GM21717 (cell line): ENCODE results near the gene DDX4.
"Not testable (repeated sequence)": the region's sequence is repeated elsewhere in the genome, so short reads cannot be mapped to it uniquely, and the experiment has no call there.

Experiments
- ATAC-seq: cut with Tn5 transposase; IDR thresholded peaks from one replicate; pipeline ENCODE4 v1.9.1; 2021; ENCODE audit warnings: mild to moderate bottlenecking, moderate library complexity; ENCODE audit not compliant: unreplicated experiment

DDX4 gene

GRCh38 chr5:55720188-55720703 is 17.6 kb upstream of the DDX4 start:
- no peak for ATAC-seq

DNA sequence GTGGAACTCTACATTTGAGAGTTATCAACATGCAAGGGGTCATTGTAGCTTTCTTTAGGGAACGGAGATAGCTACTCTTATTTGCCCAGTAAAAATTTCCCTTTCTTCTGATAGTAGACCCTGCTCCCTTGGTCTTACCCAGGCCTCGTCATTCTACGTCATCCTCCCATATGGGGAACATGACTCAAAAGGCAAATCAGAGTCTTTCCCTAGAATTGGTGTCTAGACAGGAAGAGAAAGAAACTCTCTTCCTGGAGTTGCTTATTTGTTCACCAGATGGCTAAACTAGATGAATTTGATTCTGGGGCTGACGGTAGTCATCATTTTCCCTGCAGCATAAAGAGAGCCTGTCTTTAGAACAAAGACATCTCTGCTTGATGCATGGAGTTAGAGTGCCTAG is 13.6 kb upstream of the DDX4 start:
- no peak for ATAC-seq

GRCh38 chr5:55731848-55732247 is 6.0 kb upstream of the DDX4 start:
- ATAC-seq = no peak

- ATAC-seq = no peak
Measured at GRCh38 chr5:55732585-55732984, 5.3 kb upstream of the DDX4 start.

GRCh38 chr5:55734658-55735057 is 3.2 kb upstream of the DDX4 start:
- ATAC-seq = no peak

- no peak for ATAC-seq
Measured at GRCh38 chr5:55742778-55743177, 4.9 kb downstream of the DDX4 start.

GRCh38 chr5:55747778-55748318 is 10.0 kb downstream of the DDX4 start:
- ATAC-seq = no peak

DNA sequence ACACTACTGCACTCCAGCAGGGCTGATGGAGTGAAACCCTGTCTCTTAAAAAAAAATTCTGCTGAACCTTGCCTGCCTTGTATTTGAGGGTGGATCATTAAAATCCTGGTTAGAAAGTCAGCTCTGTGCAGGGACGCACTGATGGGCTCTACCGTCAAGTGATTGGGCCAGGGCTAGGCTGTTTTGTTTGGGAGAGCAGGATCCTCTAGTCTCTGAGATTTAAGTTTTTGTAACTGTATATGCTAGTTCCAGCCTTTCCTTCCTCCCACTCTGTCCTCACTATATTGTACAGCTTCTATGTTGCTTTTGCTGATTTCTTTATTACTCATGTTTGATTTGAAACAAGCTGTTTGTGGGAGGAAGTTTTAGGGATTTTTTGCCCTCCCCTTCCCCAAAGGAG is 11.5 kb downstream of the DDX4 start:
- no peak for ATAC-seq

GRCh38 chr5:55750063-55750462 is 12.2 kb downstream of the DDX4 start:
- ATAC-seq = no peak

DNA sequence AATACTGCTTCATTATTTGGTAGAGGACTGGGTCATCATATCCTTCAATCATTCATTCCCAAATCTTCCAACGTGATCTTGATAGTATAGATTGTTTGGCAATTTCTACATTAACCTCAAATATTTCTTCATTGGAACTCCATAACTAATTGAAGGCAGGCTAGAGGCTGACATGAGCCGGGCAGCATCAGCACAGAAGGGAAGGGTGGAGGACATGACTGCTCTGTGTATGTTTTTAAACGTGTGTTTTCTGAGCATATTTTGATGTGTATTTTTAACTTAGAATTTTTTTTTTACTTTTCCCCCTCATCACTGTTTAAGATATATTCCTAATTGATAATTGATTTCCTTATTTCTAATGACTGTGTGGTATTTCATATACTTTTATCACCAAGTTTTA is 12.6 kb downstream of the DDX4 start:
- no peak for ATAC-seq

GRCh38 chr5:55758231-55758630 is 20.4 kb downstream of the DDX4 start:
- no peak for ATAC-seq

DNA sequence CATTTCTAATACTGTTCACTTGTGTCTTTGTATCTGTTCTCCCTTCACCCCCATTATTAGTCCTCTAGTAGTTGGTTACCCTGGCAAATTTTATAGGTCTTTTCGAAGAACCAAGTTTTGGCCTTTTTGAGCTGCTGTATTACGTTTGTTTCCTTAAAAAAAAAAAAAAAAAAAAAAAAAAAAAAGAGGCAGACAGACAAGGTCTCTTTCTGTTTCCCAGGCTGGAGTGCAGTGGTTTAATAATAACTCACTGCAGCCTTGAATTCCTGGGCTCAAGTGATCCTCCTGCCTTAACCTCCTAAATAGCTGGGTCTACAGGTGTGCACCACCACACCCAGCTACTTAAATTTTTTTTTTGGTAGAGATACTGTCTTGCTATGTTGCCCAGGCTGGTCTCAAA is 20.9 kb downstream of the DDX4 start:
- no peak for ATAC-seq

DNA sequence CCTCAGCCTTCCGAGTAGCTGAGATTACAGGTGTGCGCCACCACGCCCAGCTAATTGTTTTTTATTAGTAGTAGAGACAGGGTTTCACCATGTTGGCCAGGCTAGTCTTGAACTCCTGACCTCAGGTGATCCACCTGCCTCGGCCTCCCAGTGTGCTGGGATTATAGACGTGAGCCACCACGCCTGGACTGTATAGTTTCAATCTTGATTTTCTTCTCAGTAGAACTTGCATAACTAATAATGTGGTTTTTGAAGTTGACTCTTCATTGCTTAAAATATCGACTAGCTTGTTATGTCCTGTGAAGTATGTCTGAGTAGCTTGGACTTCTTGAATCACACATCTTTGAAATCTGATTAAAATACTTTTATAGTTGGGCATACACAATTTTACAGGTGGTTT is 23.9 kb downstream of the DDX4 start:
- not testable (repeated sequence) for ATAC-seq

DNA sequence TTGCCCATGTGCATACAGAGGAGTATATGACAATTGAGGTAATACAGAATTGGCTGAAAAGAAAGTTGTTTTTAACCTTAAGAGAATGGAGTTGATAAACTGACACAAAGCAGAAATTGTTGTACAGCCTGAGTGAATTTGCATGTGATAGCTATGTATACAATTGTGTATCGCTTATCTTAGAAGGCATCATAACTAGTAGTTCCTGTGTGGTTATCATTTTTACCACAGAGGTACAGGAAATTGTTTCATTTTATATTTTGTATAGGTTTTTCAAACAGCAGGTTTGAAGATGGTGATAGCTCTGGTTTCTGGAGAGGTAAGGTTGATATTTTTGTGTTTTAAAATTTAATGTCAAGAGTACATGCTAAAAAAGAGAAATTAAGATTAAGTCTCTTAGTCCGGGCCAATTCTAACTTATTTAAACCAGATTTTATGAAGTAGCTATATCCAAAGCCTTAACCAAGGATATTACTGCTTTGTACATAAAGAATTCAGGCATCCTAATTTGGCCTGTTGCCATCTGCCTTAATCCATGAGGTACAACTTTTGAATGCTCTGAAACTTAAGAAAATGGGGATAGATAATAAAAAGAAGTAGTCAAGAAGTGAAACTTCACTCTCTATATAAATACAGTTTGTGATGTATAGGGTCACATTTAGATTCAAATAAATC is 26.0 kb downstream of the DDX4 start:
- ATAC-seq = no peak

DNA sequence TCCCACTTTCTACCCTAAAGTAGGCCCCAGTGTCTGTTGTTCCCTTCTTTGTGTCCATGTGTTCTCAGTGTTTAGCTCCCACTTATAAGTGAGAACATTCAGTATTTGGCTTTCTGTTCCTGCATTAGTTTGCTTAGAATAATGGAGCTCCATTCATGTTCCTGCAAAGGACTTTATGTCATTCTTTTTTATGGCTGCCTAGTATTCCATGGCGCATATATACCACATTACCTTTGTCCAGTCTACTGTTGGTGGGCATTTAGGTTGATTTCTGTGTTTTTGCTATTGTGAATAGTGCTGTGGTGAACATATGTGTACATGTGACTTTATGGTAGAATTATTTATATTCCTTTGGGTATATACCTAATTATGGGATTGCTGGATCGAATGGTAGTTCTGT is 30.4 kb downstream of the DDX4 start:
- no peak for ATAC-seq

DNA sequence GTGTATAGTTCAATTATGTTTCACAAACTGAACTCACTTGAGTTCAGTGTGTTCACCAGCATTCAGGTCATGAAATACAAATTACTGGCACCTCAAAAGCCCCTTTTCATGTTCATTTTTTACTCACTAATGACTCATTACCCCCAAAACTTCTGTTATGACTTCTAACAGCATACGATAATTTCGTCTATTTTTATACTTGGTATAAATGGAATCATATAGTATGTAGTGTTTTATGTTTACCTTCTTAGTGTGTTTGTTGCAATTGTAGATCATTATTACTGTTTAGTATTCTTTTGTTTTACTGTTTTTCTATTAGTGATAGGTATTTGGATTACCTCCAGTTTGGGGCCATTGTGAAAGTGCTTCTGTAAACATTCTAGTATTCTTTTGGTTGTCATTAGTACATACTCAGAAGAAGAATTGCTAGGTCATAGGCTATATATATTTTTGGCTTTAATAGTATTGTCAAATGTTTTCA is 33.4 kb downstream of the DDX4 start:
- peak; percentile 70 for ATAC-seq

GRCh38 chr5:55773057-55773456 is 35.2 kb downstream of the DDX4 start:
- ATAC-seq = no peak

DNA sequence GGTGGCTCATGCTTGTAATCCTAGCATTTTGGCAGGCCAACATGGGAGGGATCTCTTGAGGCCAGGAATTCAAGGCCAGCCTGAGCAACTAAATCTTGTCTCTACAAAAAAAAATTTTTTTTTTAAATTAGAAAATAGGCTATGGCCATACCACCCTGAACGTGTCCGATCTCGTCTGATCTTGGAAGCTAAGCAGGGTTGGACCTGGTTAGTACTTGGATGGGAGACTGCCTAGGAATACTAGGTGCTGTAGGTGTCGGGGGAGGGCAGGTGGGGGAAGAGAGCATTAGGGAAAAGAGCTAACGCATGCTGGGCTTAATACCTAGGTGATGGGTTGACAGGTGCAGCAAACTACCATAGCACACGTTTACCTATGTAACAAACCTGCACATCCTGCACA is 39.5 kb downstream of the DDX4 start:
- no peak for ATAC-seq

DNA sequence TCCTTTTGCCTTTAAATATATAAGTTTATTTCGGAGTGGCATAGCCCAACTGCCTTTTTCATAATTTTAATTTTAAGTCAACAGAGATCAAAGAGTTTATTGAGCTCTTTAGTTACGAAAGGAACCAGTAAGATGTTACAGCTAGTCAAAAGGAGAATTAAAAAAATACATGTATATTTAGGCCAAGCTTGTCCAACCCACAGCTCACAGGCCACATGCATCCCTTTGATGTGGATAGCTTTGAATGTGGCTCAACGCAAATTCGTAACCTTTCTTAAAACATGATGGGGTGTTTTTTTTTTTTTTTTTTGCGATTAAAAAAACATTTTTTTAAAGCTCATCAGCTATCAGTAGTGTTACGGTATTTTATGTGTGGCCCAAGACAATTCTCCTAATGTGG is 63.1 kb downstream of the DDX4 start:
- ATAC-seq = no peak

GRCh38 chr5:55808814-55809213 is 71.0 kb downstream of the DDX4 start:
- ATAC-seq = not testable (repeated sequence)

DNA sequence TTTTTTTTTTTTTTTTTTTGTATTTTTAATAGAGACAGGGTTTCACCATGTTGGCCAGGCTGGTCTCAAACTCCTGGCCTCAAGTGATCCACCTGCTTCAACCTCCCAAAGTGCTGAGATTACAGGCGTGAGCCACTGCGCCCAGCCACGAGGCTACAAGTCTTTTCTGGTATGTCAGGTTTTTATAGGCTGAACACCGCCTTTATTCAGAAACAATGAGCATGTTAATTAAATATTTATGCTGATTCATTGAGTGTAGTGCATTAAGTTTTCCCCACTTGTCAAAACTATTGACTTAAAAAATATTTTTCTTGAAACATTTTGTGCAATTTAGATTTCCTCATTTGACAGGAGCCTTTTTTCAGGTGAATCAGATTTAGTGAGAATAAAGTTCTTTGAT is 78.1 kb downstream of the DDX4 start:
- not testable (repeated sequence) for ATAC-seq

DNA sequence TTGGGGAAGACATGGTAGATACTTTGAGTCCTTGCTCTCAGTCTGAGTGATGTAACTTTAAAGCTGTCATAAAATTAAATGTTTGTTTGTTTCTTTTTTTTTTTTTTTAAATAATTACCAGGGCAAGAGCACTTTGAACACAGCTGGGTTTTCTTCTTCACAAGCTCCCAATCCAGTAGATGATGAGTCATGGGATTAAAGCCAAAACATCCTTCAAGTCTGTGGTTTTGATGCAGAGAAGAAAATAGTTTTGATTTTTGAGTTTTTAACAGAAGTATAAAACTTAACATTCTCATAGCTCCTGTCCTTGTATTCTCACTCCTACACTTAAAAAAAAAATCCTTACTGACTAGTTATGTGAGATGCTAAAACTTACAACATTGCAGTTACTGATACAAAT is 78.5 kb downstream of the DDX4 start:
- no peak for ATAC-seq

- ATAC-seq = no peak
Measured at GRCh38 chr5:55817030-55817429, 79.2 kb downstream of the DDX4 start.
